ENCODE measurements around the gene STKLD1. TPM values are rescaled to one million over a fixed set of nuclear protein-coding genes. Genes with fewer than 3 reads are reported as not detected.

The STKLD1 gene
- total and polyA plus RNA-seq, 12 donors = 0.71 to 6.0 (median 2.2) TPM; not detected in 2

- Histone ChIP-seq H3K27me3 (no peaks in the 10 kb centered on the region), H3K27ac (no peak overlapping the region), H3K9me3 (replicated peaks in 1 of 3) (no peaks in the 10 kb centered on the region), H3K4me3 (no peak overlapping the region), H3K36me3 (replicated peaks in 1 of 2) (peaks cover 0 to 60% of the 10 kb centered on the region in 2 donors), H3K4me1 (replicated peaks in 1 of 2) (peaks cover 18 to 38% of the 10 kb centered on the region in 2 donors)
- 90 to 95% (median 93%) methylated on average over 7 to 12 of the region's 12 CpGs for WGBS, 4 donors
- DNase-seq = no peak
- TF ChIP-seq POLR2A (IDR thresholded peaks at IDR 0.05) (no peak), CTCF (IDR thresholded peaks at IDR 0.05) (no peak)
- intact Hi-C loops (cut with DNase I) = no loop called here
Observed at GRCh38 chr9:133344979-133345378, 31.2 kb upstream of the STKLD1 start.

GRCh38 chr9:133345596-133345995 is 30.6 kb upstream of the STKLD1 start:
- 84 to 94% (median 92%) methylated on average over 5 to 6 of the region's 6 CpGs for WGBS, 4 donors
- peak in 1 of 7 donors; percentile 20 for DNase-seq
- Histone ChIP-seq H3K36me3 (replicated peaks in 1 of 2) (peaks cover 0 to 66% of the 10 kb centered on the region in 2 donors), H3K27ac (no peak overlapping the region), H3K4me1 (replicated peaks in 1 of 2) (peaks cover 14 to 33% of the 10 kb centered on the region in 2 donors), H3K9me3 (replicated peaks in 1 of 3) (no peaks in the 10 kb centered on the region), H3K27me3 (no peaks in the 10 kb centered on the region), H3K4me3 (no peak overlapping the region)
- TF ChIP-seq CTCF (IDR thresholded peaks at IDR 0.05) = no peak
- intact Hi-C loops (cut with DNase I) = no loop called here

- H3K9me3 ChIP-seq (replicated peaks in 1 of 3) = no peaks in the 10 kb centered on the region
- H3K27ac ChIP-seq = peak overlapping the region in 4 of 5 donors; percentile 12 to 95 (median 79)
- peaks cover 14 to 27% of the 10 kb centered on the region in 2 donors for H3K4me1 ChIP-seq (replicated peaks in 1 of 2)
- TF ChIP-seq CTCF (IDR thresholded peaks at IDR 0.05) (no peak), POLR2A (IDR thresholded peaks at IDR 0.05) (no peak)
- peak overlapping the region in 1 of 4 donors; percentile 89 for H3K4me3 ChIP-seq
- WGBS, 4 donors = 56 to 71% (median 66%) methylated on average over 12 to 15 of the region's 15 CpGs
- DNase-seq = peak in 2 of 7 donors; percentile 19 to 39
- H3K27me3 ChIP-seq = no peaks in the 10 kb centered on the region
- intact Hi-C loops (cut with DNase I) = no loop called here
- H3K36me3 ChIP-seq (replicated peaks in 1 of 2) = peaks cover 0 to 66% of the 10 kb centered on the region in 2 donors
Observed at GRCh38 chr9:133346021-133346785, 30.0 kb upstream of the STKLD1 start.

GRCh38 chr9:133347515-133347984 is 28.6 kb upstream of the STKLD1 start:
- peak in 4 of 7 donors; percentile 45 to 56 (median 52) for DNase-seq

More at GRCh38 chr9:133347515-133347984, 28.6 kb upstream of the STKLD1 start:
- no peak for TF ChIP-seq POLR2A (IDR thresholded peaks at IDR 0.05)
- TF ChIP-seq CTCF (IDR thresholded peaks at IDR 0.05) = no peak
- H3K27me3 ChIP-seq = no peaks in the 10 kb centered on the region
- H3K36me3 ChIP-seq (replicated peaks in 1 of 2) = peaks cover 0 to 66% of the 10 kb centered on the region in 2 donors
- intact Hi-C loops (cut with DNase I) = no loop called here
- peak overlapping the region; percentile 89 to 98 (median 97) for H3K4me3 ChIP-seq
- WGBS, 4 donors = 0 to 1% (median 0%) methylated on average over 12 to 41 of the region's 41 CpGs
- peaks cover 14 to 27% of the 10 kb centered on the region in 2 donors for H3K4me1 ChIP-seq (replicated peaks in 1 of 2)
- H3K9me3 ChIP-seq (replicated peaks in 1 of 3) = no peaks in the 10 kb centered on the region
- H3K27ac ChIP-seq = peak overlapping the region; percentile 58 to 95 (median 94)
